NCI-H1105 treated with DMSO at 0.1 percent for 48 hours (cell line): ENCODE measurements around the gene PWWP3B.
"Not testable (repeated sequence)": the region's sequence is repeated elsewhere in the genome, so short reads cannot be mapped to it uniquely, and the experiment has no call there.

Experiments
- DNase-seq: peaks from one replicate; lab custom pipeline; 2025; lab: John Stamatoyannopoulos, UW

The PWWP3B gene

DNA sequence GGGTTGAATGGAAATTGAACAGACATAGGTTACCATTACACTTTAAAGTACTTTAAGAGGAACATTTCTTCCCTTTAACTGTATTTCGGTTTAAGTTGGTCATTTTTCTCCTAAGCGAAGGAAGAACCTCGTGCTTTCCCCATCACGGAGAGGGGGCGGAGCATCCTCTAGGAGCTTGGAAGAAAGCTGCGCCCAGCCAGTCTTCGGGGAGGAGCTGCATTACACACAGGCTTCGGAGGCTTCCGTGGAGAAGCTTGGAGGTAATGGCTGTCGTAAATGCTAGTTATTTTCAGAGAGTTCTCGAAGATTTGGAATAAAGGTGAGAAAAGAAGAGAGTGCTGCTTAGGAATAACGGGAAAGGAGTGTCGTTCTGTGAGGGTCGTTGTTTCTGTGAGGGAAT lies at the start of gene PWWP3B:
TSS of gene PWWP3B (plus strand) at position 199 of the 400 bp plus-strand sequence. CDS start 37,128 bp downstream, outside the sequence.
- DNase-seq = peak; percentile 28

DNA sequence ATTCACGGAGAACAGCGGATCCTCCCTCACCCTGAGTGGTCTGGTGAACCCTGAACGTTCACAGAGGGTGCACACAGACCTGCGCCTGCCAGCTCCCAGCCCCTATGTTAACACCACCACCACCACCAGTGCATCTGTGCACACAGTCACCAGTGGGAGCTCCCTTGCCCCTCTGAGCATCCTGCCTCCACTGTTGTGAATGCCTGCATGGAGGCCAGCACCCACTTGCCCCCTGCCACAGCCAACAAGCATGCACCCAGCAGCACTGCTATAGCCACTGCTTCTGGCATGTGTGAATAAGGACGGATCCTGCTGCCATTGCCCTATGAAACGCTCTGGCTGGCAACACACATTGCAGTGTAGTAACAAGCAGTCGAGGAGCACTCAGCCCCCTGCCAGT lies 29.1 kb upstream of the PWWP3B start:
- DNase-seq = no peak

- DNase-seq = no peak
Observed at GRCh38 chrX:106144755-106145639, 23.1 kb upstream of the PWWP3B start.

DNA sequence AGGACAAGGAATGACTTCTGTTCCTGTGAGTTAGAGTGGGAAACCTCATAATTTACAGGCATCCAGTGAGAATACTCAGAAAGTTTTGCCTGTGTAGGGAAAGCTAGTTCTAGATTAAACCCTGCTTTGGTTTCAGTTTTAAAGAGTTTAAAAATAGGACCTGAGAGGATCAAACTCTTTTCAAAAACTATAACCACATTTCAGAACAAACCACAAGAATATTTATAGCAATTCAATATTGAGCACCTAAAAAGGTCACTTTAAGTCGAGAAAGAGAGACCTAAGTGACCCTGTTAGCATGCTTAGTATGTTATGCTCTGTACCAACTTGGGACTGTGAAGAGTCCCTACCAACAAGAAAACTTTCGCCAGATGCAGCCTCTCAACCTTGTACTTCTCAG lies 17.4 kb upstream of the PWWP3B start:
- no peak for DNase-seq

GRCh38 chrX:106159861-106160282 lies 8.2 kb upstream of the PWWP3B start:
- DNase-seq = no peak

DNA sequence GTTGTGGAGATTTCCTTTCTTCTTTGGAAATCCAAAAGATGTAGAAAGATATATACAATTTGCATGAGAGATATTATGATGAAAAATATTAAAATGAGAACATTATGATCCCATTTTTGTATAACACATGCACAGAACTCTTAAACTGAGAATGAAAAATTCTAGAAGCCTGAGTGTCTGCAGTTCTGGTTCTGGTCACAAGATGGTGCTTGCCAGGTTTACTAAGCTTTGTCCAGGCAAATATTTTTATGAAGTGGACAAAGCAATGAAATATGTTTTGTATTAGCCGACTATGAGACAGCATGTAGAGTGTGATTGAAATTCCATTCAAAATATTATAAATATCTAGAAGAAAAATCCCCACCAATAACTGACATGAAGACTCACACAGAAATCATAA lies 2.2 kb downstream of the PWWP3B start:
- no peak for DNase-seq

DNA sequence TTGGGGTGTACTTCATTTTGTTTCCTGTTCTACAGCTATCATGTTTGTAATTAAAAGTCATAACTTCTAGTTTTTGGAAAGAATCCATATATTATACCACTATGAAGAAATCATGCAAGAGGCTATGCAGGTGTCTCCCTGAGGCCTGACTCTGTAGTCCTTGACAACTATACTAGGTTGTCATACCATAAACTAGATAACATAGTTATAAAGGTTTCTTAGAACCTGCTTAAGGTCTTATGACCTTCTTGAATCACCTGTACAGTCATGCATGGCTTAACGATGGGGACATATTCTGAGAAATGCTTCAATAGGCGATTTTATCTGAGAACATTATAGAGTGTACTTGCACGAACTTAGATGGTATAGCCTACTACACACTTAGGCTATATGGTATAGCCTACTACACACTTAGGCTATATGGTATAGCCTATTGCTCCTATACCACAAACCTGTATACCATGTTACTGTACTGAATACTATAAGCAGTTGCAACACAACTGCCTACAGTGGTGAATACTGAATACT lies 3.3 kb downstream of the PWWP3B start:
- DNase-seq = no peak

DNA sequence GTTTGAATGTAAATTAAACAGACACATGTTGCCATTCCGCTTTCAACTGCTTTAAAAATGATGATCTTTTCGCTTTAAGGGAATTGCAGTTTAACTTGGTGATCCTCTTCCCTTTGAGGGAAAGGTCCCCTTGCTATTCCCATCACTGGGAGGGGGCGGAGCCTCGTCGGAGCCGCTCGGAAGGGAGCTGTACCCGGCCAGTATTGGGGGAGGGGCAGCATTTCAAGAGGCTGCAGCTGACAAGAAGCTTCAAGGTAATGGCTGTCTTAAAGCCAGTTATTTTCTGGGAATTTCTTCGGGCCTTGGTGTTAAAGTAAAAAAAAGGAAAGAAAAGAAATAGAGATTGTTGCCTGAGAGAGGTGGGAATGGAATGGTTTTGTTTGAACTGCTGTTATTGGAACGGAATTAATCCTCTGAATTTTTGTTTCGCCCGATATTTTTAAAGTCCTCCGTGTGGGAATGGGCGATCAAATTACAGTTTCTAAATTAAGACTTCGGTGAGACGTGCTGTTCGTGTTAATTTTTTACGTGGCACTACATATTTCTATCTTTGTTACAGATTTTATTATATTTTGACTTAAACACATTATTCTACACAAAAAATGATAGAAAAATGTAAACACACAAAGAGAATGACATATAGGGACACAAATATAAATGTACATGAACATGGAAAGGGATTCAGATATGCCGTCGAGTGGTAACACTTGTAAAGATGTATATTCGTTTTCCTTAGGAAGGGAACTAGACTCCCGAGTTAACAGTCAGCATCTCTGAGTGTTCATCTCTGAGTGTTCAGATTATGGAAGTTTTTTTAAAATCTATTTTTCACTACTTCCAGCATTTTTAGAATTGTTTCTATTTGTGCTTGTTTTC lies 9.2 kb downstream of the PWWP3B start:
- peak; percentile 72 for DNase-seq

GRCh38 chrX:106177982-106178321 lies 9.8 kb downstream of the PWWP3B start:
- no peak for DNase-seq

- no peak for DNase-seq
Observed at GRCh38 chrX:106178826-106179225, 10.7 kb downstream of the PWWP3B start.

DNA sequence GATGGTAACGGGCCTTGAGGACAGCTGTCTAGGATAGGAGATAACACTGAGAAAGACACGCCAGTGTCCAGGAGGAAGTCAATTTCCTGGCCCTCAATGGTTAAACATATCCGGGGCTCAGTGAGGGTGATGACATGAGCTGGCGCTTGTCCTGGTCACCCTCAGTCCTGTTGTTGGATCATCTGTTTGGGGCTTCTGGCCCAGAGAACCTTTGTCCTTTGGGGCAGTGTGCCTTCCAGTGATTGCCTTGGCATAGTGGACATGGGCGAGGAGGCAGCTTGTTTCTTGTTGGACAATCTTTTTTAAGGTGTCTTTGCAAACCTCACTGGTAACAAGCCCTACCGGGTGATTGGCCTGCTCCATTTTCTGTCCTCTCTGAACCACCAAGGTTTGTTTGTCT lies 15.6 kb downstream of the PWWP3B start:
- DNase-seq = not testable (repeated sequence)

GRCh38 chrX:106201502-106202178 lies 33.5 kb downstream of the PWWP3B start:
- no peak for DNase-seq

- DNase-seq = no peak
Observed at GRCh38 chrX:106203315-106203714, 35.2 kb downstream of the PWWP3B start.

DNA sequence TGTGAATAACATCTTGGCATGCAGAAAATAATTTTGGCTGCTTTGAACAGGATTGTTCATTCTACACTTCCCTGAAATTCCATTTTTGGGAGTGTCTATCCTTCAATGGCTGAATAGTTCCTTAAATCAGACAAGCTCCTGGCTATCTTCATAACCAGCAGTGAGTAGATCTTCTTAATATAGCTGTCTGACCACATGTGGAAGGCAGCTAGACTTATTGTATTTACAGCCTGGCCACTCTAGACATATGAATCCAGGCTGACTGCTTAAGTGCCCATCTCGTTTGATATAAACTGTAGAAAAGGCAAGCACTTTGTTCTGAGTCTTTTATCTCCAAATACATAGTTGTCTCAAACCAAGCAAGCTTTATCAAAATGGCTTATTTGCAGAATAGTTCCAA lies 40.0 kb downstream of the PWWP3B start:
- DNase-seq = no peak
